Mesodermal cell (in vitro differentiated cells): ENCODE measurements around the gene CNOT6.
A peak's percentile ranks its signal among the peaks of the same experiment; 100 is the strongest.

Experiments used
- H3K27ac ChIP-seq: 2 replicates; pipeline ENCODE4 v1.7.0; 2013; ENCODE audit warnings: mild to moderate bottlenecking, low read depth, low read length, moderate library complexity; ENCODE audit not compliant: severe bottlenecking
- H3K36me3 ChIP-seq: 2 replicates; pipeline ENCODE4 v1.7.1; 2013; ENCODE audit warnings: mild to moderate bottlenecking, low read length, moderate library complexity; ENCODE audit not compliant: control insufficient read depth, insufficient read depth
- H3K4me1 ChIP-seq: one replicate; pipeline ENCODE4 v1.7.1; 2013; ENCODE audit warnings: mild to moderate bottlenecking, low read length; ENCODE audit not compliant: insufficient read depth, control insufficient read depth, poor library complexity, severe bottlenecking
- H3K4me3 ChIP-seq: 2 replicates; pipeline ENCODE4 v1.7.0; 2013; ENCODE audit warnings: low read length, control low read depth, mild to moderate bottlenecking; ENCODE audit not compliant: insufficient read depth, poor library complexity, severe bottlenecking; ENCODE audit errors: extremely low read depth
- H3K9me3 ChIP-seq: 2 replicates; pipeline ENCODE4 v1.7.1; 2013; ENCODE audit warnings: mild to moderate bottlenecking, low read length, moderate library complexity; ENCODE audit not compliant: control insufficient read depth
- WGBS, 2 experiments: methylation state at CpG; one replicate each; pipeline ENCODE4 v1.1.5; 2013; ENCODE audit warnings: missing lambda C conversion rate in 2 of 2; ENCODE audit not compliant: insufficient coverage in 2 of 2; 5-methylcytosine and 5-hydroxymethylcytosine counted together

The CNOT6 gene

DNA sequence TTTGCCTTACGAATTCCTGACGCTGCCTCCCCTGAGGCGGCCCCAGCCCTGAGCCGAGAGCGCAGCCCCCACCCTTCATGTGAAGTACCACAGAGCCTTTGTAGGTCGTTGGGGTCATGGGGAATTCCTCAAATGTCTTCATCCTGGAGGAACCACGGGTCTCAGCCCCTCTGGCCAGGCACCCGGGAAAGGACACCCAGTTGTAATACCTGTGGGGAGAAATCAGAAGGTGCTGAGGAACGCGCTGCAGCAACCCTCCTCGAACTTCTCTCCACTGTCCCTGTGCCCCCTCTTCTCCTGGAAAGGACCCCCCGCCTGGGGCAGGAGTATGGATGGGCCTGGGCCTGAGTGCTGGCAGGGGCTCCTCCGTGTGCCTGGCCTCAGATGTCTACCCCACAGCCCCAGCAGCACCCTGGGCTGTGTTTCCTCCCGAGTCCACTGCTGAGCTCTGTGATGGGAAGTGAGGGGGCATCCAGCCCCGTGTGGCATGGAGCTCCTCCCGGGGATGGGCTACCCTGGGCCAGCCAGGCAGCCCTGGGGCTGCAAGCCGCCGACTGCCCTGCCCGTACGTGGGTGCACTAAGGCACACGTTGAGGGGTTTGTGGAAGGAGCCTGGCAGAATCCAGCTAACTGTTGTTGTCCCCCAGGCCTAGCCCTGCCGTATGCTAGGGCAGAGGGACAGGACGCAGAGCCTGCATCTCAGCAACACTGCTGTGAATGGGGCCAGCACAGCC lies 115.8 kb downstream of the CNOT6 start:
- peaks cover 3% of the 10 kb centered on the region for H3K4me1 ChIP-seq
- WGBS, 2 experiments, result 87 to 88% methylated on average over 15 to 17 of the region's 23 CpGs

GRCh38 chr5:180611140-180611850 lies 117.1 kb downstream of the CNOT6 start:
- WGBS, 2 experiments, result 95% methylated on average over 18 to 21 of the region's 30 CpGs
- no peak overlapping the region for H3K27ac ChIP-seq

More for the DNA sequence above, 115.8 kb downstream of the CNOT6 start:
- Histone ChIP-seq H3K36me3 (no peaks in the 10 kb centered on the region), H3K4me3 (no peak overlapping the region), H3K27ac (no peak overlapping the region), H3K9me3 (no peaks in the 10 kb centered on the region)

DNA sequence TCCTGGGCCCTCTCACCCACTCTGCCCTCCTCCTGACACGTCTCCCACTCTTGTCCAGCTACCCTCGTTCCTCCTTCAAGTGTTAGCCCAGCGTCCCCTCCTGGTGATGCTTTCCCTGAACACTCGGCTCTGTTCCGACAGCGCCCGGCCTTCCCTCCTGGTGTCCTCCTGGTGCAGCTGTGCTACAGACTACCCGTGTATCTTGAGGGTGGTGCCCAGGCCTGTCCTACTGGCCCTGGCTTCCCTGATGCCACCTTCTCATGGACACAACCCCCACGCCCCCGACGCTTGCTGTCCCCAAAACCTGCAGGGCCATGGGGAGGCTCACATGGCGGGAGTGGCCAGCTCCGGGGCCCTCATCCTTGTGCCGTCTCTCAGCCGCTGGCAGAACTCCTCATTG lies 118.5 kb downstream of the CNOT6 start:
- no peaks in the 10 kb centered on the region for H3K9me3 ChIP-seq
- H3K4me3 ChIP-seq, result no peak overlapping the region
- H3K36me3 ChIP-seq, result peaks cover 6% of the 10 kb centered on the region
- peaks cover 3% of the 10 kb centered on the region for H3K4me1 ChIP-seq
- WGBS, 2 experiments, result 92 to 96% methylated on average over 10 of the region's 15 CpGs
- H3K27ac ChIP-seq, result no peak overlapping the region

More at GRCh38 chr5:180611140-180611850, 117.1 kb downstream of the CNOT6 start:
- Histone ChIP-seq H3K9me3 (no peaks in the 10 kb centered on the region), H3K36me3 (peaks cover 2% of the 10 kb centered on the region), H3K4me1 (peaks cover 3% of the 10 kb centered on the region), H3K4me3 (no peak overlapping the region)

- H3K4me3 ChIP-seq, result no peak overlapping the region
- peaks cover 1% of the 10 kb centered on the region for H3K4me1 ChIP-seq
- peaks cover 6% of the 10 kb centered on the region for H3K36me3 ChIP-seq
- H3K9me3 ChIP-seq, result no peaks in the 10 kb centered on the region
- WGBS, 2 experiments, result 92 to 94% methylated on average over 13 to 16 of the region's 19 CpGs
- H3K27ac ChIP-seq, result no peak overlapping the region
These were observed 119.1 kb downstream of the CNOT6 start for GRCh38 chr5:180613188-180613813.

- Histone ChIP-seq H3K4me3 (no peak overlapping the region), H3K4me1 (no peaks in the 10 kb centered on the region), H3K27ac (no peak overlapping the region), H3K9me3 (no peaks in the 10 kb centered on the region), H3K36me3 (peaks cover 6% of the 10 kb centered on the region)
- WGBS, 2 experiments, result 85 to 89% methylated on average over 10 to 11 of the region's 11 CpGs
These were observed 119.6 kb downstream of the CNOT6 start for GRCh38 chr5:180613814-180614188.

DNA sequence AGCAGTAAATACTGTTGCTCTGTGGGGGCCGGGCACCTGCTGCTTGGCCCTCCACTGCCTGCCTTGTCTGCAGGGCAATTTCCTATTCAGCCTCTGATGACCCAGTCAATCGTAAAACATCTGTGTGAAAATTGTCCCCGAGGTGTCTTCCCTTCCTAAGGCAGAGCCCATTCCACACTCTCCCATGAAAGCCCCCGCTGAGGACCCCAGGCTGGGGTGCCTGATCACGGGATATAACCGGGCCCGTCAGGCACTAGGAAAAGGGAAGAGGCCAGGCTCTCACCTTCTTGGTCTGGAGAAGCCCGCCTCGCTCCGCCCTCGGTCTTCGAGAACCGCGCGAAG lies 124.3 kb downstream of the CNOT6 start:
- Histone ChIP-seq H3K9me3 (no peaks in the 10 kb centered on the region), H3K36me3 (peaks cover 6% of the 10 kb centered on the region), H3K4me1 (no peaks in the 10 kb centered on the region), H3K27ac (no peak overlapping the region), H3K4me3 (peak overlapping the region; percentile 46)
- WGBS, 2 experiments, result 16 to 24% methylated on average over 14 of the region's 15 CpGs

DNA sequence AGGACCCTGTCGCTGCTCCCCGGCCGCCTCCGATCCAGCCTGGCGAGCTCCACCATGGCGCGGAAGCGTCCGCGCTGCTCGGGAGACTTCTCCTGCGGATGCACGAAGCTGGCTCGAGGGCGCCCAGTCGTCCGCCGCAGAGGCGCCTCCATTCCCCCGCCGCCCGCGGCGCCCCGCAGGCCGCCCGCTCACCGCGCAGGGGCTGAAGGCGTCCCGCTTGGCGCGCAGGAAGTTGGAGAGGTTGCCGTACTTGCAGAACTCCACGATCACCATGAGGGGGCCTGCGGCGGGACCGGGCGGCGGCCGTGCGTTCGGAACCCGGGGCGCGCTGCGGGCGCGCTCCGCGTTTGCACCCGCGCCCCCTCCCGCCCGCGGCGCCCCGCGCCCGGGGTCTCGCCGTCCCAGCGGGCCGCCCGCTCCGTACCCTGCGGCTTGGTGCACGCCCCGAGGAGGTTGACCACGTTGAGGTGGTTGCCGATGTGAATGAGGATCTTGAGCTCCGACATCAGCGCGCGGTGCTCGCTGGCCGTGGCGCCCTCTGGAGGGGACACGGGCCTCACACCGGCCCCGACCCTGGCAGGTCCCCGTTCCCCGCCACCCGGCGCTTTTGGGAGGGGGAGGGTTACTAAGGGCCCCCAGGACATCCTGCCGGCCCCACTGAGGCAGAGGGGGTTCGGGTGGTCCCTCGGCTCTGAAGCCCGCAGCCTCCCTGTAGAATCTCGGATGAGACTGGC lies 124.8 kb downstream of the CNOT6 start:
- Histone ChIP-seq H3K36me3 (peaks cover 6% of the 10 kb centered on the region), H3K4me1 (no peaks in the 10 kb centered on the region), H3K4me3 (peak overlapping the region; percentile 46), H3K27ac (no peak overlapping the region), H3K9me3 (no peaks in the 10 kb centered on the region)
- WGBS, 2 experiments, result 4 to 11% methylated on average over 38 to 54 of the region's 90 CpGs

GRCh38 chr5:180619563-180619915 lies 125.4 kb downstream of the CNOT6 start:
- peaks cover 6% of the 10 kb centered on the region for H3K36me3 ChIP-seq
- H3K9me3 ChIP-seq, result no peaks in the 10 kb centered on the region
- no peak overlapping the region for H3K4me3 ChIP-seq
- no peak overlapping the region for H3K27ac ChIP-seq
- 85 to 88% methylated on average over 22 of the region's 22 CpGs for WGBS, 2 experiments
- H3K4me1 ChIP-seq, result no peaks in the 10 kb centered on the region

DNA sequence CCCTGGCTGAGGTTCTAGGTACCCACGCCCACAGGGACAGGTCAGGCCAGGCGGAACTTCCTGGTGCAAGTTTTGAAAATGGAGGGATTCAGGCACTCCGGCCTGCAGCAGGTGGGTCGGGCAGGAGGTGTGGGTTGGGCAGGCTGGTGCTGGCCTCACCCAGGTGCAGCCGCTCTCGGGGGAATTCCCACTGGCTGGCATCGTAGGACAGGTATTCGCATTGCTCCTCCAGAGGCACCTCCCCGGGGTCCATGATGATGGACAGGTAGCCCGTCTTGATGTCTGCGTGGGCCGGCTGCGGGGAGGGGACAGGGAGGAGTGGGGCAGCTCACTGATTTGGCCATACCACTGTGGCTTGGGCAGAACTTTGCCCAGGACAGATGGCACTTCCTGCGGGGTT lies 125.8 kb downstream of the CNOT6 start:
- Histone ChIP-seq H3K36me3 (peaks cover 6% of the 10 kb centered on the region), H3K27ac (no peak overlapping the region), H3K9me3 (no peaks in the 10 kb centered on the region), H3K4me3 (no peak overlapping the region), H3K4me1 (no peaks in the 10 kb centered on the region)
- 93 to 96% methylated on average over 12 to 14 of the region's 14 CpGs for WGBS, 2 experiments

DNA sequence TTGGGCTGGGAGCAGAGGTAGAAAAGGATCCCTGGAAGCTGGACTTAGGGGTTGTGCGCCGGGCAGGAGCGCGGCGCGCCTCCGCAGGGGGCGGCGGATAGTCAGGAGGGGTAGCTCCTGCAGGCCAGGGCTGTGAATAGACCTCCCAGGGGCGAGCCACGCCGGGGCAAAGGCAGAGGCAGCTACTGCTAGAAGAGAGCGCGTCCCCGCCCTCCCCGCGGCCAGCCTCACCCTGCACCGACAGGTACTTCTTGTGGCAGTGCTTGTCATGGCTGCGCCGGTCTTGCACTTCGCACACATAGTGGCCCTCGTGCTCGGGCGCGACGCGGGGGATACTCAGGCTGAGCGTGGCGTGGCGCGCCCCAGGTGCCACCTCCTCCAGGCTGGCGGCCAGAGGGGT lies 127.1 kb downstream of the CNOT6 start:
- Histone ChIP-seq H3K27ac (no peak overlapping the region), H3K36me3 (peaks cover 4% of the 10 kb centered on the region), H3K4me1 (no peaks in the 10 kb centered on the region), H3K4me3 (no peak overlapping the region), H3K9me3 (no peaks in the 10 kb centered on the region)
- 88 to 96% methylated on average over 32 of the region's 32 CpGs for WGBS, 2 experiments
